ENCODE data around the gene CCDC170. TPM values are rescaled to one million over a fixed set of nuclear protein-coding genes. Genes with fewer than 3 reads are reported as not detected.
A peak's percentile ranks its signal among the peaks of the same experiment; 100 is the strongest.

Gene CCDC170
- total RNA-seq, 6 experiments from 2014 or later, result 0.09 to 0.43 (median 0.30) TPM

- Mint-ChIP-seq H3K27ac (peak overlapping the region; percentile 30; the same call in 1 of the 2 replicates), H3K27me3 (ENCODE audit: insufficient read depth) (peaks cover 8% of the 10 kb centered on the region), H3K4me1 (ENCODE audit: low read depth) (peaks cover 11% of the 10 kb centered on the region), H3K9me3 (no peaks in the 10 kb centered on the region), H3K36me3 (ENCODE audit: low read depth) (no peaks in the 10 kb centered on the region), H3K4me3 (peak overlapping the region; percentile 44; the same call in 1 of the 2 replicates)
- TF ChIP-seq CTCF (IDR thresholded peaks at IDR 0.05), result no peak
- no peak for DNase-seq
These were observed 175.4 kb downstream of the CCDC170 start for GRCh38 chr6:151669208-151669560.

- no peak for DNase-seq
- no peaks in the 10 kb centered on the region for H3K36me3 Mint-ChIP-seq (ENCODE audit: low read depth)
- H3K4me1 Mint-ChIP-seq (ENCODE audit: low read depth), result peaks cover 11% of the 10 kb centered on the region
- TF ChIP-seq CTCF (IDR thresholded peaks at IDR 0.05), result no peak
- H3K4me3 Mint-ChIP-seq, result no peak overlapping the region
- H3K27me3 Mint-ChIP-seq (ENCODE audit: insufficient read depth), result peaks cover 8% of the 10 kb centered on the region
- H3K9me3 Mint-ChIP-seq, result no peaks in the 10 kb centered on the region
- H3K27ac Mint-ChIP-seq, result no peak overlapping the region
These were observed 176.3 kb downstream of the CCDC170 start for GRCh38 chr6:151670116-151670515.

Other genes starting within 250 kb of the CCDC170 start
- 10 to 100 TPM; 16.5 to 22.1 (median 19.3) TPM for gene ZBTB2, start 102.5 kb upstream of the CCDC170 start, total RNA-seq (2021; fragmentation: NEBNext Ultra II Directional; extraction: Animal tissue kit (Norgen Biotek cat#: 25700))
- 10 to 100 TPM; 20.6 to 27.5 (median 22.0) TPM for gene RMND1, start 41.9 kb upstream of the CCDC170 start, total RNA-seq (2021; fragmentation: NEBNext Ultra II Directional; extraction: Animal tissue kit (Norgen Biotek cat#: 25700))